Heart left ventricle (tissue), 13 donors: Measurements from ENCODE around the gene TNPO3.

ENCODE experiments used
- POLR2A ChIP-seq, 2 donors: fragments of 450-650 bp; IDR thresholded peaks; one replicate each; pipeline ENCODE4 v1.6.1; 2017; ENCODE audit warnings: antibody characterized with exemption in 2 of 2, mild to moderate bottlenecking in 2 of 2, moderate library complexity in 2 of 2
- TF ChIP-seq, protein P1 (sequence below), 12 donors: fragments of 200-600 bp; sonication (generic) in 4 of 12; IDR thresholded peaks; one replicate each; pipeline versions ENCODE4 v1.5.0 to v1.8.0; 2018 to 2022; ENCODE audit warnings: antibody characterized with exemption in 12 of 12, mild to moderate bottlenecking in 5 of 12
- donor health status: ischemic (EF 13 %, LVEDD 7.1; RV severe dilation, severe dysfunction).
- donor health status: DM: no; HTN: yes; CAD: no.
- donor health status: DM: no; HTN: no; CAD: no.
- donor health status: ischemic (EF 25% LVEDD 6.9; RV normal size, moderate dysfunction).
- donor health status: ischemic (EF 25% LVEDD 5.7; RV mildly dilated, moderate dysfunction).
- donor health status: ischemic (EF 35%, LVEDD 5.7; RV mildly dilated, moderate dysfunction).
- donor health status: nonischemic (EF 11% LVEDD 7.7; RV severe dilation, severe dysfunction).
- donor health status: DM: yes; HTN: yes; CAD: no.
- donor health status: PGD.
- donor health status: ischemic (EF 29% LVEDD 5.4; RV normal size, mild dysfunction).
- donor health status: nonischemic (EF 23%, LVEDD 6.1; RV moderate dilation, normal function).

DNA sequence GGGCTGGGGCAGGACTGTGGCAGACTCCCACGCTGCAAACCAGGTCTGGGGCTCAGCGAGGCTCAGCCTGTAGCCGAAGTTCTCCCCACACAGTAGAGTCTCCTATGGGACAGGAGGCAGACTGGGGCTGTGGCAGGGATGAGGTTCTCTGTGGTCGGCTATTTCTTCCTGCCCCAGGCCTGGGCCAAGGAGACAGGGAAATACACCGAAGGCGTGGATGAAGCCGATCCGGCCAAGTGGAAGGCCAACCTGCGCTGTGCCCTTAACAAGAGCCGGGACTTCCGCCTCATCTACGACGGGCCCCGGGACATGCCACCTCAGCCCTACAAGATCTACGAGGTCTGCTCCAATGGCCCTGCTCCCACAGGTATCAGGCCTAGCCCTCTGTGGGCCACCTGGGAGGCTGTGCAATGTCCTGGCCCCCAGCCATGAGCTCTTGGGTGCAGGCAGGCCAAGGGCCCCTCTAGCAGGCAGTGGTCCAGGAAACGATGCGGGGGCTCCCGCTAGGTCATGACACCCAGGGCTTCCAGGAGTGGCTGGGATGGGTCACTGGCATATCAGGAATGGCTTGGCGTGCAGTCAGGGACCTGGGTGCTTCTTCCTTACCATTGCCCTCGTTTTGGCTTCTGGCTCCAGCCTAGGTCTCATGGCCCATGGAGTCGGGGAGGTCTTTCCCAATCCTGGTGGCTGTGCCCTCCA, 109.1 kb downstream of the TNPO3 start:
- TF ChIP-seq, protein P1, sequence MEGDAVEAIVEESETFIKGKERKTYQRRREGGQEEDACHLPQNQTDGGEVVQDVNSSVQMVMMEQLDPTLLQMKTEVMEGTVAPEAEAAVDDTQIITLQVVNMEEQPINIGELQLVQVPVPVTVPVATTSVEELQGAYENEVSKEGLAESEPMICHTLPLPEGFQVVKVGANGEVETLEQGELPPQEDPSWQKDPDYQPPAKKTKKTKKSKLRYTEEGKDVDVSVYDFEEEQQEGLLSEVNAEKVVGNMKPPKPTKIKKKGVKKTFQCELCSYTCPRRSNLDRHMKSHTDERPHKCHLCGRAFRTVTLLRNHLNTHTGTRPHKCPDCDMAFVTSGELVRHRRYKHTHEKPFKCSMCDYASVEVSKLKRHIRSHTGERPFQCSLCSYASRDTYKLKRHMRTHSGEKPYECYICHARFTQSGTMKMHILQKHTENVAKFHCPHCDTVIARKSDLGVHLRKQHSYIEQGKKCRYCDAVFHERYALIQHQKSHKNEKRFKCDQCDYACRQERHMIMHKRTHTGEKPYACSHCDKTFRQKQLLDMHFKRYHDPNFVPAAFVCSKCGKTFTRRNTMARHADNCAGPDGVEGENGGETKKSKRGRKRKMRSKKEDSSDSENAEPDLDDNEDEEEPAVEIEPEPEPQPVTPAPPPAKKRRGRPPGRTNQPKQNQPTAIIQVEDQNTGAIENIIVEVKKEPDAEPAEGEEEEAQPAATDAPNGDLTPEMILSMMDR (IDR thresholded peaks at IDR 0.05), result no peak
- TF ChIP-seq POLR2A (IDR thresholded peaks at IDR 0.05), result no peak
